ENCODE data around the gene NOP14.

DNA sequence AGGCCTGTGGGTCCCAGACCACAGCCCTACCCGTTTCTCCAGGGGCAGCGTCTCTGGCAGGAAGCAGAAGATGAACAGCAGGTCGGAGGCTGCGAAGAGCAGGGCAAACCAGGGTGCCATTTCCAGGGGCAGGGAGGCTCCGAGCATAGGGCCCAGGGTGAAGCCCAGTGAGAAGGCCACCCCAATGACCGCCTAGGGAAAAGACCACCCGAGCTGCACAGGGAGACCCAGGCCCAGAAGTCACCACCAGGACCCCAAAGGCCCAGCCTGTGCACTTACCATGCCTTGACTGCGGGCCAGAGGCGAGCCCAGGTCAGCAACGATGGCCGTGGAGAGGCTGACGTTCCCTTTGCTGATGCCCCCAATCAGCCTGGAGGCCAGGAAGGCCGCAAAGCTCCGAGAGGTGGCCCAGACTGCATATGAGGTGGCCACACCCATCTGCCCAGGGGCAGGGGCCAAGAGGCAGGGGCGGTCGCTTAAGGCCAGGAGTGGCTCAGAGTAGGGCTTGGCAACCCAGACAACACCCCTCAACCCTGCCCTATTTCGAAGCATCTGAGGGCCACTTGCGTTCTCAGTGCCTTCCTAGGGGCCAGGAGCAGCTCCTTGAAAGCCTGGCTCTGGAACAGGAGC is 30.8 kb downstream of the NOP14 start:
- TF ChIP-seq RXRA (IDR thresholded peaks at IDR 0.05; ENCODE audit: insufficient read depth, low read depth, low read length) (no peak), RAD21 (IDR thresholded peaks at IDR 0.05 in 1 of 2, conservative IDR thresholded peaks at IDR 0.05 in 1 of 2; ENCODE audit: low read depth in 2 of 2, low read length in 2 of 2) (no peak), EZH2 (IDR thresholded peaks at IDR 0.05; ENCODE audit: low read depth, low read length, severe bottlenecking) (no peak), SP1 (IDR thresholded peaks at IDR 0.05; ENCODE audit: low read depth, low read length) (no peak), TAF1 (IDR thresholded peaks at IDR 0.05; ENCODE audit: low read depth, low read length) (no peak), USF2 (IDR thresholded peaks at IDR 0.05; ENCODE audit: low read length) (no peak), CTCF (IDR thresholded peaks at IDR 0.05; ENCODE audit: control extremely low read depth in 1 of 3, insufficient read depth in 1 of 3, low read depth in 1 of 3, low read length in 3 of 3) (no peak), SRF (IDR thresholded peaks at IDR 0.05; ENCODE audit: low read depth, low read length) (no peak), CEBPB (IDR thresholded peaks at IDR 0.05; ENCODE audit: low read depth, low read length) (no peak), POLR2A (IDR thresholded peaks at IDR 0.05; ENCODE audit: control extremely low read depth in 1 of 2, low read depth in 2 of 2, low read length in 2 of 2) (no peak; a peak in 1 of 3 replicates), SIN3A (conservative IDR thresholded peaks at IDR 0.05 in 1 of 2, IDR thresholded peaks at IDR 0.05 in 1 of 2; ENCODE audit: low read depth in 1 of 2, low read length in 2 of 2) (no peak), EGR1 (IDR thresholded peaks at IDR 0.05; ENCODE audit: borderline replicate concordance, low read depth, low read length) (no peak)
- TF ChIP-seq, protein P1, sequence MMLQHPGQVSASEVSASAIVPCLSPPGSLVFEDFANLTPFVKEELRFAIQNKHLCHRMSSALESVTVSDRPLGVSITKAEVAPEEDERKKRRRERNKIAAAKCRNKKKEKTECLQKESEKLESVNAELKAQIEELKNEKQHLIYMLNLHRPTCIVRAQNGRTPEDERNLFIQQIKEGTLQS (IDR thresholded peaks at IDR 0.05; ENCODE audit: insufficient read depth, low read depth, low read length) = no peak
